Epithelial cell of proximal tubule (primary cell): Measurements from ENCODE around the gene OOSP1. TPM values are rescaled to one million over a fixed set of nuclear protein-coding genes. Genes with fewer than 3 reads are reported as not detected.
"Not testable (repeated sequence)": the region's sequence is repeated elsewhere in the genome, so short reads cannot be mapped to it uniquely, and the experiment has no call there.

Source experiments
- DNase-seq: peaks from one replicate; pipeline ENCODE4 v3.0.0-alpha.2; 2011; ENCODE audit warnings: low read depth
- H3K4me3 ChIP-seq: 2 replicates; pipeline ENCODE4 v1.5.1; 2011; ENCODE audit warnings: low read depth, mild to moderate bottlenecking, low read length
- total RNA-seq: library from RNA; depleted of rRNA; stranded (reverse); fragments of >200 nt; gene quantifications from 2 replicates; pipeline ENCODE4 v1.2.3, GENCODE V29; 2015
- TF ChIP-seq, protein P1 (sequence below): conservative IDR thresholded peaks from 2 replicates; pipeline ENCODE4 v1.5.1; 2012; ENCODE audit warnings: low read depth, mild to moderate bottlenecking, low read length

The OOSP1 gene
- total RNA-seq, 1 donor from 2014 or later, result not detected

DNA sequence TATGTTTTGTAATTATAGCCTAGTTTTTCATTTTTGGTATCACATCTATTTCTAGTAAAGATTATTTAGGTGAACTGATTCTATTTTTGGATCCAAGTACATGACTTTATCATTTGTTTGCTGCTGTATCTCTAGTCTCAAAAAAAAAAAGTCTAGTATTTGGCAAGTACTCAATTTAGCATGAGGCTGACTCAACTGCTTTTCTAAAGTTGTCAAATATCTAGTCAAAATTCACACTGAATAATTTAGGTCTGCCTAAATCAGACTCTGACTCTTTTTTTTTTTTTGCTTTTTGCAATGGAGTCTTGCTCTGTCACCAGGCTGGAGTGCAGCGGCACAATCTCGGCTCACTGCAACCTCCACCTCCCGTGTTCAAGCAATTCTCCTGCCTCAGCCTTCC is 28.0 kb downstream of the OOSP1 start:
- DNase-seq, result no peak
- TF ChIP-seq, protein P1, sequence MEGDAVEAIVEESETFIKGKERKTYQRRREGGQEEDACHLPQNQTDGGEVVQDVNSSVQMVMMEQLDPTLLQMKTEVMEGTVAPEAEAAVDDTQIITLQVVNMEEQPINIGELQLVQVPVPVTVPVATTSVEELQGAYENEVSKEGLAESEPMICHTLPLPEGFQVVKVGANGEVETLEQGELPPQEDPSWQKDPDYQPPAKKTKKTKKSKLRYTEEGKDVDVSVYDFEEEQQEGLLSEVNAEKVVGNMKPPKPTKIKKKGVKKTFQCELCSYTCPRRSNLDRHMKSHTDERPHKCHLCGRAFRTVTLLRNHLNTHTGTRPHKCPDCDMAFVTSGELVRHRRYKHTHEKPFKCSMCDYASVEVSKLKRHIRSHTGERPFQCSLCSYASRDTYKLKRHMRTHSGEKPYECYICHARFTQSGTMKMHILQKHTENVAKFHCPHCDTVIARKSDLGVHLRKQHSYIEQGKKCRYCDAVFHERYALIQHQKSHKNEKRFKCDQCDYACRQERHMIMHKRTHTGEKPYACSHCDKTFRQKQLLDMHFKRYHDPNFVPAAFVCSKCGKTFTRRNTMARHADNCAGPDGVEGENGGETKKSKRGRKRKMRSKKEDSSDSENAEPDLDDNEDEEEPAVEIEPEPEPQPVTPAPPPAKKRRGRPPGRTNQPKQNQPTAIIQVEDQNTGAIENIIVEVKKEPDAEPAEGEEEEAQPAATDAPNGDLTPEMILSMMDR, result no peak
- no peak overlapping the region for H3K4me3 ChIP-seq

DNA sequence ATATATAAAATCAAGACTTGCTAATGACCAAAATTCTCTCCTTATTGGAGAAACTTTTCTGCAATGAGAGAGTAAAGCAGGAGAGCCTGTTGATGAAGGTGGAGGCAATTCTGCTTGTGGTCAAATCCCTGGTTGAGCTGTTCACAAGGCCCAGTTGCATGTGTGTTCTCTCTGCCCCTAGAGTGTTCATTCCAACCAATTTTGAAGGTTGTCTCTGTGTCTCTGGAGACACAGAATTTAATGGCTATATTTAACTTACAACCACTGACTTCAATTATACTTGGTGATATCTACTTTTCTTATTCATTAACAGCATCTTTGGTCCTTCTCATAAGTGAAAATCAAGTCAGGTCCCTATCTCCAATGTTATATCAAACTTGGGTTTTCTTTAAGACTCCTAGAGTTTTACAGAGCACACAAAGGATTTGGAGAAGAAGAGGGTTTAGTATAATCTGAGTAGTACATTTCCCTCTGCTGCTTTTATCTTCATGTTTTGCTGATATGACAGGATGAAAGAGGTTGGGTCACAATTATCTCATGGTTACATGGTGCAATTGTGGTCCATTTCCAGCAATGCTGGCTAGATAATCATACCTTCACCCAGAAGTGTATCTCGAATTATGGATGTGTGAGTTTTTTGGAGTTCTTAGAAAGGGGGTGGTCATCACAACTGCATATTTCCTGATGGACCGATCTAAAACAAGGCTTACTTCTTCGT is 29.6 kb downstream of the OOSP1 start:
- TF ChIP-seq, protein P1, result no peak
- DNase-seq, result no peak
- H3K4me3 ChIP-seq, result no peak overlapping the region

DNA sequence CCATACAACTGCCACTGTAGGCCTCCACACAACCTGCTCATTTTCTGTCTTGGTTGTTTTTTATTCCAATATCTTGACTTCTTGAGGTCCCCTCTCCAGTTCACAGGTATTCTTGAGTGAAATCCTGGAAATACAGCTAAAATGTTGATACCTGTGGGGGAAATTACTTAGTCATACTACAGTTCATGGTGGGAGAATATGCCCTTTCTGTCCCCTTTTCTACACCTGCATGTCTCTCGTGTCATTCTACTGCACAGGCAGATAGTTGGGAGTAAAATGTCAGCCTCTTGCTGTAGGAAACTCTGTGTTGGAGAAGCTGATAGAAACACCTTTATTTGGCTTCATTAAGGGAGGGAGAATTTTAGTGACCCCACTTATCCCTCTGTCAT is 30.2 kb downstream of the OOSP1 start:
- no peak overlapping the region for H3K4me3 ChIP-seq
- DNase-seq, result no peak
- TF ChIP-seq, protein P1, result no peak

DNA sequence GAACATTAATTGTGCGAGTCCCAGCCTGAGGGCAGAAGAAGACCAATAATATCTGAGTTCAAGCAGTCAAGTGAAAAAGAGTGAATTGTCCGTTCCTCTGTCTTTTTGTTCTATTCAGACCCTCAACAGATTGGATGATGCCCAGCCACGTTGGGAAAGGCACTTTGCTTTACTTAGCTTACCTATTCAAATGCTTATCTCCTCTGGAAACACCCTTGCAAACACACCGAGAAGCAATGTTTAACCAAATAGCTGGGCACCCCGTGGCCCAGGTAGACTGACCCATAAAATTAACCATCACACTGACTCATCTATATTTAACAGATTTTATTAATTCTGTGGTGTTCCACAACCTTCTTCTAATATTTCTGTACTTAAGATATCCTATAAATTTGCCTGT is 34.9 kb downstream of the OOSP1 start:
- no peak for DNase-seq
- TF ChIP-seq, protein P1, result no peak
- H3K4me3 ChIP-seq, result no peak overlapping the region

DNA sequence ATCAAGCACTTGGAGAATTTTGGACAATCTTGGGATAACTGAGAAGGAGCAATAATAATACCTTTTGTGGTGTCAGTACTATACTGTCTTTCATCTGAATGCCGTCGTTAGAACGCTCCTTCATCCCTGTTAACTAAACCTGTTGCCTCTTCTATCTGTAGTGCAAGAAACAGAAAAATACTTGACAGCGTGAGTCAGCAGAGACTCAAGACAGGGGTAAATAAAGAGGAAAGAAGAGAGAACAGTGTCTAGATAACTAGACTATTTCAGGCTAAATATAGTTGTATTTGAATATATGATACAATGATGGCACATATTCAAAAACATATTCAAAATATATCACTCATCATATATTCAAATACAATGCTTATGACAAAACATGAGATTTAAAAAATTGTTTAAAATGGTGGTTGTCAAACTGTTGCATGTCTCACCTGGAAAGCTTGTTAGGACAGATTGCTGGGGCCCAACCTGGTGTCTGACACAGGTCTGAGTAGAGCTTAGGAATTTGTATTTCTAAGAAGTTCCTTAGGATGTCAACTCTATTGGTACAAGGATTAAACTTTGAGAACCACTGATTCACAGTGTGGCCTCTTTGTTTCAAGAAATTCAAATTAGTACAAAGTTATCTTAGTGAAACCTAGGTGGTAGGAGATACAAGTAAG is 43.0 kb downstream of the OOSP1 start:
- TF ChIP-seq, protein P1, result no peak
- DNase-seq, result no peak

DNA sequence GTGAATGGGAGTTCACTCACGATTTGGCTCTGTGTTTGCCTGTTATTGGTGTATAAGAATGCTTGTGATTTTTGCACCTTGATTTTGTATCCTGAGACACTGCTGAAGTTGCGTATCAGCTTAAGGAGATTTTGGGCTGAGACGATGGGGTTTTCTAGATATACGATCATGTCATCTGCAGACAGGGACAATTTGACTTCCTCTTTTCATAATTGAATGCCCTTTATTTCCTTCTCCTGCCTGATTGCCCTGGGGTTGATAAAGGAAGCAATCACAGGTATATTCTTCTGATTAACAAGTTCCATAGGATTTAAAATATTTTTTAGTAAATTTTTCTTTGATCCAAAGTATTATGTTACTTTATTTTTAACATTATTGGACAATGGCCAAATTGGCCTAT is 43.8 kb downstream of the OOSP1 start:
- DNase-seq, result not testable (repeated sequence)

More for the DNA sequence above, 43.0 kb downstream of the OOSP1 start:
- no peak overlapping the region for H3K4me3 ChIP-seq

DNA sequence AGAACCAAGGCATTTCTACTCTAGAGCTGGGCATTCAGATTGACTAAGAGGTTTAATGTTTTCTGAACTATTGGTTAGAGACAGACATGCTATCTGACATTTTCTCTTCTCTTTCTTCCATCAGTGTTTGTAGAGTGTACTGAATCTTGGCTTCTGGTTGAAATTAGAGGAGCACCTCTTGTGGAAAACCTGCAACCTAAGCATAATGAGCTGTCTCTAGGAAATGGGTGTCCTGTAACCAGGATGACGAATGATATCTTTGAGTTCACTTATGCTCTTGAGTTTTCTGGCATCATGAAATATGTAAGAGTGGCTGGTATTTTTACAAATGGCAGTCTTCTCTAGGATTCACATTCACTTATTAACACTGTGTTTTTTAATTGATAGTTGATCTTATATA is 45.0 kb downstream of the OOSP1 start:
- DNase-seq, result no peak
- no peak overlapping the region for H3K4me3 ChIP-seq
- TF ChIP-seq, protein P1, result no peak

More for the DNA sequence above, 43.8 kb downstream of the OOSP1 start:
- H3K4me3 ChIP-seq, result not testable (repeated sequence)
